Activated gamma-delta T cell (primary cell): ENCODE data around the gene GPAT3.
"Not testable (repeated sequence)": the region's sequence is repeated elsewhere in the genome, so short reads cannot be mapped to it uniquely, and the experiment has no call there.

ENCODE experiments used
- DNase-seq: peaks from one replicate; lab custom pipeline; 2025; lab: John Stamatoyannopoulos, UW
- total RNA-seq, 2 donors: gene quantifications; one replicate each; lab custom pipeline; 2026; lab: John Stamatoyannopoulos, UW

Gene GPAT3
- total RNA-seq = 10.3 to 28.9 reads per million in 2 donors

DNA sequence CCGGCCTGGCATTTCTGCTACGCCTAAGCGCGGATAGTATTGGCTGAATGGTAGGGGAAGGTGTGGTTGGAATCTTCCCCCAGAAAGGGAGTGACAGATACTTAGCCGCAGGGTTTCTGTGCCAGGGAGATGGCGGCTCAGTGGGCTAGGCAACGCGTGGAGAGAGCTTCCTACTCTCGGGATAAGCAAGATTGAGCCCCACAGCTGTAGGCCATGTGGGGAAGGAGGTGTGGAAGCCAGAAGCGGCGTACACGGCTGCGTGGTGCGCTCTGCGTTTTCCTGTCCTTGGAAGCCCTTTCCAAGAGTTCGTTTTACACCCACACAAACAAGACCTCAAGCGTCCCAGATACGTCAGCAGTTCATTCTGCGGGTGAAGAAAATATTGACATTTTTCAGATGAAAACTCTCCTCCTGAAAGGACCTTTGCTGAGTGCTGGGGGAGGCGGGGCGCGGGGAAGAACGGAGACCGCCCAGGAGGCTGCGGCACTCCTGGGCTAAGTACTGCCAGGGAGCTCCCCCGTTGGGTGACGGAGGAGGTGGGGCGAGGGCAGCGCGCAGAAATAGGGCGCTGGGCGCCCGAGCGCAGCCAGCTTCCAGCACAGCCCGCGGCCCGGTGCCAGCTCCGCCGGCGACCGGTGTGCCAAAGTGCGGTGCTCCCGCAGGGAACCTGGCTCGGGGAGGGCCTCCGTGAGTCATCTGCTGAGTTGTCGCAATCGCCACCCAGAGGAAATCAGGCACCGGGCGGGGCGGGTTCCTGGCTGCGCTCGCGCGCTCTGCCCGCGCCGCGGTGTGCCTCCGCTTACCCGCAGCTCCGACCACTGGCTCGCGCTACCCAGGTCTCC, at the start of gene GPAT3:
TSS of gene GPAT3 (plus strand) at position 589 of the 842 bp plus-strand sequence. CDS start 515 bp downstream, outside the sequence.
- peak; percentile 29 for DNase-seq

DNA sequence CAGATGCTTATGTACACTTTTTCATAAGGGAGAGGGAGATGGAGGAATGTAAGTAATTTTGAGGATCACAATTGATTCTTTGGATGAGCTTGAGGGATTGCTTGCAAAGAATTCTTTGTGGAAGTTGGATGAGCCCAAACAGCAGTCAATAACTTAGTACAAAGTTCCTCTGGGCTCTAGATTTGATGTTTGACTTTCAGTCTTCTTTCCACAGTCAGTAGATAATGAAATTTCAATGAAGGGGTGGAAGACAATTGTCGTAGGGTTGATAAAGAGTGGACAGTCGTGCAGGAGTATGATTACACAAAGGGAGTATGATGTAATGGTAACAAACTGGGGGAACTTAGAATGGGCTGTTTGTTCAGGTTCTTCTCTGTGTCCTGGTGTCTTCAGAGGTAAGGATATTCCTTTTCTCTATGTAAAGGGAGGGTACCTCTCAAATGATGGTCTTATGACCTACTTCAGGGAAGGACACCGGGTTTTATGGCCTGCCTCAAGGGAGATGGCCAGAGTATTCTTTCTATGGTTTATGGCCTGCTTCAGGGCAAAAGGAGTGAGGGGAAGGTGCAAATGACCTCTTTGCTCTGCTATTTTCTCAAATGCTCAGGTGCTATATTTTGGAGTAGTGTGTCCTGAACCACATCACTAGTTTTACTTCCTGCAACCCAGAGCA, 49.3 kb upstream of the GPAT3 start:
- no peak for DNase-seq

DNA sequence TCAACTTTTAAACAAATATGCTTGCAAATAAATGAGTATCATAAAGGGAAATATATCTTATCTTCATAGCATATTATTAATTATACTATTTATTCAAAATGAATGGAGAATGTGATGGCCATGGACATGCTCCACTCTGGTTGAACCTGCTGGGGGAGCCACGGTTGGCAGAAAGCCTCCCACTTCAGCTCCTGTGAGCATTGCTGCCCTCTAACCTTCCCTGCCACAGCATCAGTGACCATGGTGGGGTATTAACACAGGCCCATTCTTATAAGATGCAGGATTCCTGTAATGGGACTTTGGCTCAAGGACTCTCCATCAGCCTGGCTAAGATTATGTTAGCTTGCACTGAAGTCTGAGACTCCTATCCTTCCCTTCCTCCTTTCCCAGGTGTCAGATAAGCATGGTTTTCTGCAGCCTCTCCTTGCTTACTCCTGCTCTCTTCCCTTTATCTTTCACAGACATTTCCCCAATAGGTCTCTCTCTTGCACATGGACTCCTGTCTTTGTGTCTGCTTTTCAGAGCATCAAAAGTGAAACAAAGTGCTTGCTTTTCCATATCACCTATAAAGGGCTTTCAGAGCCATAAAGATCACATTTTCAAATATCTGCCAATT, 46.1 kb upstream of the GPAT3 start:
- DNase-seq = no peak

GRCh38 chr4:83490876-83491450, 44.9 kb upstream of the GPAT3 start:
- no peak for DNase-seq

DNA sequence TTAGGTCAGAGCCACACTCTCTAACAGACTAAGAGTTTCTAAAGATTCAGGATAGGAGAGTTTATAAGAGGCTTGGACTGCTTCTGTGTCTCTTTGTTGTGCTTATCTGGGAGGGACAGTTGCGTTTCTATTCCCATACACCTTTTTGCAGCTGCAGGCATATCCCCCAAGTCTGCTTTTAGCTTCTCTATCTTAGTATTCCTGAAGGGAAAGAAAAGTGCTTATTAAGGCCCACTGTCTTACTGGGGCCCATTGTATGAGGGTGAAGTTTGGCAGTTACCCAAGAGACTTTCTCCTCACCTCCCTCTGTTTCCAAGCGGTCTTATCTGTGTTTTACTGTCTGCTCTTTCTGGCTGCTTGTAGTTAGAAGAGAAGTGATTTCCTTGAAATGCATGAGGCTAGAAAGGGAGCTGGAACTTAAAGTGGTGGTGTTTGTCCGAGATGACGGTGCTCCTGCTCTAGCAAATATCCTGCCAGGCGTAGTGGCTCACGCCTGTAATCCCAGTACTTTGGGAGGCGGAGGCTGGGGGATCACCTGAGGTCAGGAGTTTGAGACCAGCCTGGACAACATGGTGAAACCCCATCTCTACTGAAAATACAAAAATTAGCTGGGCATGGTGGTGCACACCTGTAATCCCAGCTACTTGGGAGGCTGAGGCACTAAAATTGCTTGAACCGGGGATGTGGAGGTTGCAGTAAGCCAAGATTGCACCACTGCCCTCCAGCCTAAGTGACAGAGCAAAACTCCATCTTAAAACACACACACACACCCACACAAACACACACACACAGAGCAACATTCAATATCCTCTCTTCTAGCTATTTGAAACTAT, 39.6 kb upstream of the GPAT3 start:
- DNase-seq = not testable (repeated sequence)

DNA sequence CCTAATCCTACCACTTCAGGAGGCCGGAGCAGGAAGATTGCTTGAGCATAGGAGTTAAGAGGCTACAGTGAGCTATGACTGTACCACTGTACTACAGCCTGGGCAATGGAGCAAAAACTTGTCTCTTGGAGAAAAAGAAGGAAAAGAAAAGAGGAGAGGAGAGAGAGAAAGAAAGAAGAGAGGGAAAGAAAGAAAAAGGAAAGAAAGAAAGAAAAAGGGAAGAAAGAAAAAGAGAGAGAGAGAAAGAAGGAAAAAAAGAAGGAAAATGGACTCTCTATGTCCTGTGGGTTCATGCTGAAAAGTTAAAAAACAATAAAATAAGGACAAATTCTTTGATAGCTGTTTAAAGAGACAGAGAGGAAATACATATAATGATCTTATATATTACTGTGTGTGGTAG, 37.7 kb upstream of the GPAT3 start:
- no peak for DNase-seq

DNA sequence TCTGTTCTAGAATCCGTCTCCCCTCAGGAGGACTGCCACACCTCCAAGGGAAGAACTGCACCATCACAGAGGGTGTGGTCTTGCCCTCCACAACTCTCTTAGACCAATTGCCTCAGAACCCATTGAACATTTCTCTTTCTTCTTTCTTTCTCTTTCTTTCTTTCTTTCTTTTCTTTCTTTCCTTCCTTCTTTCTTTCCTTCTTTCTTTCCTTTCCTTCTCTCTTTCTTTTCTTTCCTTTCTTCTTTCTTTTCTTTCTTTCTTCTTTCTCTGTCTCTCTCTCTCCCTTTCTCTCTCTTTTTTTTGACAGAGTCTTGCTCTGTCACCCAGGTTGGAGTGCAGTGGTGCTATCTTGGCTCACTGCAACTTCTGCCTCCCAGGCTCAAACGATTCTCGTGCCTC, 34.2 kb upstream of the GPAT3 start:
- not testable (repeated sequence) for DNase-seq

GRCh38 chr4:83503974-83504373, 31.9 kb upstream of the GPAT3 start:
- no peak for DNase-seq

GRCh38 chr4:83504503-83504902, 31.4 kb upstream of the GPAT3 start:
- DNase-seq = no peak

- DNase-seq = no peak
Measured at GRCh38 chr4:83504996-83505395, 30.9 kb upstream of the GPAT3 start.

DNA sequence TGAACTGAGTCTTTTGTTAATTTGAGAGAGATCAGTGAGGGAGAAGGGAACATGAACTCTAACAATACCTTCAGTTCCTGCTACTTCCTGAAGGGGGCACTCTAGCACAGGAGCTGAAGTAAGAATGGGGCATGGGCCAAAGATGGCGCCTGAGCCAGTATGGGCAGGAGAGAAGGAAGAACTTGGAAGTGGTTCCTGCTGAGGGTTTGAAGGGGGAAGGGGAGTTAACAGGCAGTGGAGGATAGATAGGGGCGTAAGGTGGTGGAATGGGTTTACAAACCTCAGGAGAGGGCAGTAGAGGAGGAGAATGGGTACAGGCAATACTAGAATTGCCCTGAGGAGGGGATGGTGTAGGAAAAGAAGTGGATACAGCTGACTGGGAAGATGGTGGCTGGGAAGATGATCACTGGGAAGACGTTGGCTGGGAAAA, 26.7 kb upstream of the GPAT3 start:
- not testable (repeated sequence) for DNase-seq

GRCh38 chr4:83510442-83510841, 25.5 kb upstream of the GPAT3 start:
- DNase-seq = no peak

DNA sequence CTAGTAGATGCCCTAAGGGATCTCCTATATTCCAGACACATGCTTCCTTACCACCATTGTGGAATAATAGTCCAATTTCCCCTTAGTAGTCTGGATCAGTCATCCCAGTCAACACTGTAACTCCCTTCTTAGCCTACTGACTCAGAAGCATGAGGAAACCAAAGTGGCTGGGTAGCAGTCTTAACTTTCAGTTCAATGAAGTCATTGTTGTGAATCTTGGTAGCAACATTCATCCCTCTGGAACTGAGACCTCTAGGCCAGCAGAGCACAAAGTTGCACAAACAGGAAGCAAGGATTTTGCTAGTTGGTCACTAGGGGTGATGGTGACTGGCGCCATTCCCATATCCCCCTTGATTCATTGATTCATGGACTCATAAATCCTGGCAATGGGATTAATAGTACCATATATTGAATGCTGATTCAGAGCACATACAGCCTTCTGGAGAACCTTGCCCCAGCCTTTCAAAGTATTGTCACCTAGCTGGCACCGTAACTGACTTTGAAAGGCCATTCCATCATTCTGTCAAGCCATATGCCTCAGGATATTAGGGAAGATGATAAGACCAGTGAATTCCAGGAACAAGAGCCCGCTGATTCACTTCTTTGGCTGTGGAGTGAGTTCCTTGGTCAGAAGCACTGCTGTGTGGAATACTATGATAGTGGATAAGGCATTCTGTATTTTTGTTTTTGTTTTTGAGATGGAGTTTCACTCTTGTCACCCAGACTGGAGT, 19.7 kb upstream of the GPAT3 start:
- no peak for DNase-seq

DNA sequence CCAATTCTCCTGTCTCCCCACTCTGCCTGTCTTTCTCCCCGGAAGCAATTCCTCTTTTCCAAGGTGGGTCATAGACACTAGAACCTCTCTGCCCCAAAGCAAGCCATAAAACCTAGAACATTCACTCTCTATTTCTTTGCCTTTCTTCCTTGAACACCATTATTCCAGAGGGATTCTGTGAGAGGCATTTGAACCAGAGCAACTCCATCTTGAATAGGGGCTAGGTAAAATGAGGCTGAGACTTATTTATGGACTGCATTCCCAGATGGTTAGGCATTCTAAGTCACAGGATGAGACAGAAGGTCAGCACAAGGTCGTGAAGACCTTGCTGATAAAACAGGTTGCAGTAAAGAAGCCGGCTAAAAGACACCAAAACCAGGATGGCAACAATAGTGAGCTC, 13.7 kb upstream of the GPAT3 start:
- DNase-seq = no peak

DNA sequence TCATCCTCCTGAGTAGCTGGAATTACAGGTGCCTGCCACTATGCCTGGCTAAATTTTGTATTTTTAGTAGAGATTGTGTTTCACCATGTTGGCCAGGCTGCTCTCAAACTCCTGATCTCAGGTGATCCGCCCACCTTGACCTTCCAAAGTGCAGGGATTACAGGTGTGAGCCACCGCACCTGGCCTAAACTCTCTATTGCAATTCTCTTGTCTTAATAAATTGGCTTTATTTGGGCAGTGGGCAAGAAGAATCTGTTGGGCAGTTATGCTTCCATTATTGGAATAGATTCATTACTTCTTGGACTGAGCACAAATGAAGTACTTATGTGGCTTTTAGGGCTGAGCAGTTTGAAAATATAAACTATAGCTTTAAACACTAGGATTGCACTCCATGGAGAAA, 8.2 kb upstream of the GPAT3 start:
- DNase-seq = no peak

GRCh38 chr4:83536362-83537272, 709 bp downstream of the GPAT3 start:
- DNase-seq = peak; percentile 8

DNA sequence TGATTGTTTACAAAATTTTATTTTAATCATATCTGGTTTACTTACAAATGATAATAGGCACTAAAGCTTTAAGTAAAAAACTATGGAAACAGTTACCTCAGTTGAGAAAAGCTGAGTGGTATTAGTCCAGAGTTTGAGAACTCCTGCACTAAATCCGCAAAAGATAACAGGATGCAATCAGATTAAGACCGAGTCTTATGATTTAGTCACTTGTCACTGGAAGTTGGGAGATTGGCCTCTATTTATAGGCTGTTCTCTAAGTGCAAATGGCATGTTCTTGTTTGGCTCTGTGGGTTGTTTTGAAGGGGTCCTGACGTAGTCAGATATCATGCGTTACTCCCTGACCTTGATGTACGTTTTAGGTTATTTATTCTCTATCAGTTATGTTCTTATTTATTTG, 6.3 kb downstream of the GPAT3 start:
- DNase-seq = no peak

DNA sequence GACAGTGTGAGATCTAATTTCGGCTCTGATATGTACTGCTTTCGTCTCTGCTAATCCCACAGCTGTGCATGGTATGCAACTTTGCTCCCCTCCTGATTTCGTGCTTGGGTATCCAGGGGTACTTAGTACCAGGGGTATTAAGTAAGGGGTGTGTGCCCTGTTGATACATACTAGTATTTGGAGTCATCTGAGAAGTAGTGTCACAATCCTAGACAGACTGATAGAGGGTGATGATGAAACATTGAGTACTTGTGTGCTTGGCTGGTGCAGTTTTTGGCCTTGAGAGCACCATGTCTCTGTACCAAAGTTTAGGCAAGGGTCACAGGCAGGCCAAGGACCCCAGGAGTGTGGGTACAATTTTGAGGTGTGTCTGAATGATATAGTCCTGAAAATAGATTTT, 10.9 kb downstream of the GPAT3 start:
- DNase-seq = no peak

- no peak for DNase-seq
Measured at GRCh38 chr4:83548151-83548905, 12.4 kb downstream of the GPAT3 start.
